ENCODE data around the gene FMN2. TPM values are rescaled to one million over a fixed set of nuclear protein-coding genes. Genes with fewer than 3 reads are reported as not detected.

Gene FMN2
- total RNA-seq, 1 donor from 2014 or later: 1.1 TPM

DNA sequence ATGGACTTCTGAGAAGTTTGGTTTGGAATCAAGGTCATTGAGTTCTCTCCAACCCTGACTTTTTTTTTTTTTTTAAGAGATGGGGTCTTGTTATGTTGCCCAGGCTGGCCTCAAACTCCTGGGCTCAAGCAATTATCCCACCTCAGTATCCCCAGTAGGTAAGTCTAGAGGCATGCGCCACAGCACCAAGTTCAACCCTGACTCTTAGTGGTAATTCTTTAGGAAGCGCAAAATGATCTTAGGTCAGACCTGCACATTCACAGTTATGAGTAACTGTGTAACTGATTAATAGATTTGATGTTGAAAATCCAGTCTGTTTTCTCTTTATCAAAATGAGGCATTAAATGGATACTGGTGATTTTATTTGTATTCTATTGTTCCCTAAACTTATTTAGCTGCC lies 424.4 kb downstream of the FMN2 start:
- H3K9me3 ChIP-seq: no peaks in the 10 kb centered on the region
- H3K27ac ChIP-seq: no peak overlapping the region
- intact Hi-C loops (cut with DNase I): no loop called here
- ATAC-seq (no peak), DNase-seq (no peak)
- no peaks in the 10 kb centered on the region for H3K36me3 ChIP-seq
- H3K4me3 ChIP-seq: no peak overlapping the region
- H3K4me1 ChIP-seq: no peaks in the 10 kb centered on the region
- H3K27me3 ChIP-seq (ENCODE audit: low read depth): no peaks in the 10 kb centered on the region
- TF ChIP-seq, protein P1, sequence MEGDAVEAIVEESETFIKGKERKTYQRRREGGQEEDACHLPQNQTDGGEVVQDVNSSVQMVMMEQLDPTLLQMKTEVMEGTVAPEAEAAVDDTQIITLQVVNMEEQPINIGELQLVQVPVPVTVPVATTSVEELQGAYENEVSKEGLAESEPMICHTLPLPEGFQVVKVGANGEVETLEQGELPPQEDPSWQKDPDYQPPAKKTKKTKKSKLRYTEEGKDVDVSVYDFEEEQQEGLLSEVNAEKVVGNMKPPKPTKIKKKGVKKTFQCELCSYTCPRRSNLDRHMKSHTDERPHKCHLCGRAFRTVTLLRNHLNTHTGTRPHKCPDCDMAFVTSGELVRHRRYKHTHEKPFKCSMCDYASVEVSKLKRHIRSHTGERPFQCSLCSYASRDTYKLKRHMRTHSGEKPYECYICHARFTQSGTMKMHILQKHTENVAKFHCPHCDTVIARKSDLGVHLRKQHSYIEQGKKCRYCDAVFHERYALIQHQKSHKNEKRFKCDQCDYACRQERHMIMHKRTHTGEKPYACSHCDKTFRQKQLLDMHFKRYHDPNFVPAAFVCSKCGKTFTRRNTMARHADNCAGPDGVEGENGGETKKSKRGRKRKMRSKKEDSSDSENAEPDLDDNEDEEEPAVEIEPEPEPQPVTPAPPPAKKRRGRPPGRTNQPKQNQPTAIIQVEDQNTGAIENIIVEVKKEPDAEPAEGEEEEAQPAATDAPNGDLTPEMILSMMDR (IDR thresholded peaks at IDR 0.05): no peak

DNA sequence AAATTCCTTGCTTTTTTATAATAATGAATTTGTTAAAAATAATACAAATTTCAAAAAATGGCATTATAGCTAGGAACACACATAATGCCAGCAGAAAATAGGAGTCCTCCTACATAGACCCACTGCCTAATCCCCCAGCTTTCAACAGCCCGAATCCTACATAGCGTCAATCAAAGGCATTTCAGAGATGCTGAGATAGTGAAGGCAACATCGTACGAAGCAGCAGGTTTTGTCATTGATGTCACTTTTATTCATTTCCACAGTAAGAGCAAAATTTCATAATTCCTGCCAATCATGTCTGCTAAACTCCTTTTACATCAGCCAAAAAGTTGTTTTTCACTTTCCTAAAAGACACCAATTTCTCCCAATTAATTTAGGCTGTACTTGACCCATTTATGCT lies 426.2 kb downstream of the FMN2 start:
- no peaks in the 10 kb centered on the region for H3K27me3 ChIP-seq (ENCODE audit: low read depth)
- TF ChIP-seq, protein P1 (IDR thresholded peaks at IDR 0.05): no peak
- intact Hi-C loops (cut with DNase I): no loop called here
- H3K27ac ChIP-seq: no peak overlapping the region
- no peaks in the 10 kb centered on the region for H3K9me3 ChIP-seq
- no peaks in the 10 kb centered on the region for H3K4me1 ChIP-seq
- no peak for DNase-seq
- H3K36me3 ChIP-seq: no peaks in the 10 kb centered on the region
- no peak for ATAC-seq
- no peak overlapping the region for H3K4me3 ChIP-seq

DNA sequence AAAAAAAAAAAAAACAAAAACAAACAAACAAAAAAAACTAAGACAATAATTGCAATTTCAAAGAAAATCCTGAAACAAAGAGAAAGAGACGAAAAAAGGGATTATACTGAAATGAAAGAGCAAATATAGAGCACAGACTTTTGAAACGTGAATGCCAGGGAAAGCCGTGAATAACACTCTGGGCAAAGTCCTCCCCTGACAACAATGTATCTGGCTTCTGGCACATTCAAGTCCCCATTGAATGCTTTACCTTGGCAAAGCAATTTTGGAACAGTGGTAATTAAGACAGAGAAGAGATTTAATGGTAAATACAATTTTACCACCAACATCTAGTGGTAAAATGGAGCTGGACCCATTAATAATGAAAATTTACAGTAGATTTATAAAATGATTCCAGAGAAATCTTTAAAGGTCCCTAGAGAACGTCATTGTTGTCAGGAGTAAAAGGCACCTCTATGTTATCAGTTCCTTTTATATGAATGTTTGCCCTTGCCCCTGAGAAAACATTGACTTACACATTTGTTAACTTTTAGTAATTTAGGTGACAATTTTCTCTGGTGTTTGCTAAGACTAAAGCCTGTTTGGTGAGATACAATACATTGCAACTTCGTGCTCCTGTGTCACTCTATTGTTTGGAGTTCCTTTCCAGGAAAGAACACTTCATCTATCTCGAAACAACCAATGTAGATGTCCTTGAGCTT lies 430.6 kb downstream of the FMN2 start:
- no peak overlapping the region for H3K4me3 ChIP-seq
- intact Hi-C loops (cut with DNase I): no loop called here
- TF ChIP-seq, protein P1 (IDR thresholded peaks at IDR 0.05): no peak
- no peaks in the 10 kb centered on the region for H3K9me3 ChIP-seq
- no peaks in the 10 kb centered on the region for H3K4me1 ChIP-seq
- no peak overlapping the region for H3K27ac ChIP-seq
- ATAC-seq (no peak), DNase-seq (no peak)
- H3K27me3 ChIP-seq (ENCODE audit: low read depth): no peaks in the 10 kb centered on the region
- no peaks in the 10 kb centered on the region for H3K36me3 ChIP-seq

DNA sequence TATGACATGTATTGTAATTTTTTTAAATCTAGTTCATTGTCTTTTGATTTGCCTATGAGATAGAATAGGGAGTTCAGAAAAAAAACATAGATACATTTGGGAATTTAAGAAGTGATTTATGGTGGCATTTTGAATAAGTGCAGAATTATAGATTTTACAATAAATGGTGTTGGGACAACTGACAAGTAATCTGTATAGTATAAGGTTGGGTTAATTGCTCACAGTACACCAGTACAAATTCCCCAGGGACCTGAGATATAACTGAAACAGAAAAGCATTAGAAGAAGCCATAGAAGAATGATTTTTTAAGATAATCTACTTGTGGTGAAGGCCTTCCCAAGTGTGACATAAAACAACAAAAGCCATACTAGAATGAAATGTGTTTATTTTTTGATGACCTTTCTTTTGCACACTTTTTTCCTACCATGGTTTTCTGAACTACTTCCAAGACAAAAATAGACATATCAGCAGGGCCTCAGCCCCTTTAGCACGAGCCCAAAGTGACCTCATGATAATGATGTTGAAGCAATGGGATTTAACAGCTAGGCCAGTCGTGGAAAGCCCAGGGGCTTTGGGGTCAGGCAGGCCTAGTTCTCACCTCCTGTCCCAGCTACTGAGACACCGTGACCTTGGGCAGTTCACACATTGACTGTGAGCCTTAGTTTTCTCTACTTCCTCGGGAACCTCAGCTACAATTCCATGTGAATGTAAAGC lies 432.8 kb downstream of the FMN2 start:
- Histone ChIP-seq H3K4me1 (no peaks in the 10 kb centered on the region), H3K36me3 (no peaks in the 10 kb centered on the region), H3K9me3 (no peaks in the 10 kb centered on the region), H3K27me3 (ENCODE audit: low read depth) (no peaks in the 10 kb centered on the region), H3K4me3 (no peak overlapping the region), H3K27ac (no peak overlapping the region)
- TF ChIP-seq, protein P1 (IDR thresholded peaks at IDR 0.05): no peak
- no peak for ATAC-seq
- DNase-seq: no peak
- intact Hi-C loops (cut with DNase I): no loop called here

Data from lower lobe of right lung (tissue), 2 donors.